Measurements from ENCODE around the gene ANKRD36B.
"Not testable (repeated sequence)": the region's sequence is repeated elsewhere in the genome, so short reads cannot be mapped to it uniquely, and the experiment has no call there.

Gene ANKRD36B

DNA sequence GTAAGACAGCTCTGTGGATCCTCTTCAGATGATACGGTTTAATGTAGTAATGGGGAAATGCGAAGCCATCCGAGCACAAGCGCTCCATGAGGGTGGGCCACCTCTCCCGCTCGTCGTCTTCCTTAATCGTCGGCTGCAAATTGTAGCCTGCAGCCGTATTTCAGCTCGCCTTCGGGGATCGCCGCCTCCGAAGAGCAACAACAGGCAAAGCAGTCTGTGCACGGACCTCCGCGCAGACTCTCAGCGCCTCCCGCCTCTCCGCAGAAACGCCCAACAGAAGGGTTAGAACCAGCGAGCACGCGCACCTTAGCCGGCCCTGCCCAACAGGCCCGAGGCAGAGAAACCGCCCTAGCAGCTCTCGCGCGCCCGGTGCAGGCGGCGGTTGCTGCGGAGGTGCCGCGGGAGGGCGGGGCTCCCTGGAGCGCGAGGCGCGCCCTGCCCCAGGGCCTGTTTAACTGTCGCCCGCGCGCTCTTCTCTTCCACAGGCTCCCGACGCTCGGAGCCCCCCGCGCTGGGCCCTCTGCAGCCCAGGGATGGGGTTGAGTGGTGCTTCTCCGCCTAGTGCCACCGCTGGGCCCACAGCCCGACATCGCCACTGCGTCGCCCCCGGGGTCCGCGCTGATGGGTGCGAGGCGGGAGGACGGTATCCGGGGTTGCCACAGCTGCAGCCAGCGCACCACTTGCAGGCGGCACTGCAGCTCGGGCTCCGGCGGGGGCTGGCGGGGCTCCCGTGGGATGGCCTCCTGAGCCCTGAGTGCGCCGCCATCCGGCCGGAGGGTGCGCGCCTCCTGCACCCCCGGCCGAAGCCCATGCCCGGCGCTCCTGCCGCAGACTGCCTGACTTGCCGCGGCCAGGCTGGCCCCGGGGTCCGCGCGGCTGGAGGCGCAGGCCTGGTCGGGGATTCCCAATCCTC lies at the start of gene ANKRD36B:
Gene ANKRD36B (minus strand): TSS at position 280 of the 913 bp plus-strand sequence. CDS start 192 bp downstream, at position 88.
- peak within 1 kb of the TSS; percentile 63 to 68 for H3K4me3 ChIP-seq (replicated peaks in 1 of 2; ENCODE audit: low read depth in 2 of 2, low read length in 2 of 2)

DNA sequence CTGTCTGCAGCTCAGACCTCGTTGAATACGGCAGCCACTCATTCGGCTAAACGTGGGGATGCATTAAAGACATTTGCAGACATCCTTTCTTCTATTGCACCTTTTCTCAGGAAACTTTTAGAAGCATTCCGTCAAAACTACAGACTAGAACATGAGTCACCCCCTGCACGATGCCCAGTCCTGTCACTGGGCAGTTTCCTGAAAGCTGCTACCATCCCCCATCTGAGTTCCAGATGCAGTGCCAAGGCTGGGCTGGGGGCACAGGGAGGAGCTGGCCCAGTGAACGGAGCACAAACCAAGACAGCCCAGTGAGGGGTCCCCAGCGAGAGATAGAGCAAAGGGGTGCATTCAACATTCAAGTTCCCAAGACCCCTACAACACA lies 36.4 kb upstream of the ANKRD36B start:
- H3K4me3 ChIP-seq (replicated peaks in 1 of 2; ENCODE audit: low read depth in 2 of 2, low read length in 2 of 2); DNase-seq (ENCODE audit: low read depth in 2 of 2): not testable (repeated sequence)

More for the DNA sequence above, at the start of gene ANKRD36B:
- DNase-seq (ENCODE audit: low read depth in 2 of 2), result peak; percentile 53 to 93

GRCh38 chr2:97625354-97626048 lies 35.8 kb upstream of the ANKRD36B start:
- H3K4me3 ChIP-seq (replicated peaks in 1 of 2; ENCODE audit: low read depth in 2 of 2, low read length in 2 of 2); DNase-seq (ENCODE audit: low read depth in 2 of 2): not testable (repeated sequence)

DNA sequence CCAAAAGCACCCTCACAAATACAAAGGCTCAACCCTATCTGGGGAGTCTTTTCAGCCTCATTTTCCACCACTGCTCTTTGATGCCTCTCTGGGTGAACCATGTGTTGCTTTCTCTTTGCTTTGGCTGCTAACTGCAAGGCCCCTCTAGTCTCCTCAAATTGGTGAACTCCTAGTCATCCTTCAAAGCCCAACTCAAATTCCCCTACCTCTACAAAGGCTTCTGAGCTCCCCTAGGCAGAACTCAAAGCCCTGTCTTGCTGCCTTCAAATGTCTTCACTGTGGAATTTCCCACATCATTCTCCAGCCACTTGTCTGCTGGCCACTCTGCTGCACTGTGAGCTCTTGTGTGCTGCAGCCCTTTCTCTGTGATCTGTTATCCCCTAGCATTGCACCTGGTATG lies 33.3 kb upstream of the ANKRD36B start:
- not testable (repeated sequence) for DNase-seq (ENCODE audit: low read depth in 2 of 2); H3K4me3 ChIP-seq (replicated peaks in 1 of 2; ENCODE audit: low read depth in 2 of 2, low read length in 2 of 2)

- not testable (repeated sequence) for H3K4me3 ChIP-seq (replicated peaks in 1 of 2; ENCODE audit: low read depth in 2 of 2, low read length in 2 of 2); DNase-seq (ENCODE audit: low read depth in 2 of 2)
Observed at GRCh38 chr2:97620492-97620891, 30.8 kb upstream of the ANKRD36B start.

DNA sequence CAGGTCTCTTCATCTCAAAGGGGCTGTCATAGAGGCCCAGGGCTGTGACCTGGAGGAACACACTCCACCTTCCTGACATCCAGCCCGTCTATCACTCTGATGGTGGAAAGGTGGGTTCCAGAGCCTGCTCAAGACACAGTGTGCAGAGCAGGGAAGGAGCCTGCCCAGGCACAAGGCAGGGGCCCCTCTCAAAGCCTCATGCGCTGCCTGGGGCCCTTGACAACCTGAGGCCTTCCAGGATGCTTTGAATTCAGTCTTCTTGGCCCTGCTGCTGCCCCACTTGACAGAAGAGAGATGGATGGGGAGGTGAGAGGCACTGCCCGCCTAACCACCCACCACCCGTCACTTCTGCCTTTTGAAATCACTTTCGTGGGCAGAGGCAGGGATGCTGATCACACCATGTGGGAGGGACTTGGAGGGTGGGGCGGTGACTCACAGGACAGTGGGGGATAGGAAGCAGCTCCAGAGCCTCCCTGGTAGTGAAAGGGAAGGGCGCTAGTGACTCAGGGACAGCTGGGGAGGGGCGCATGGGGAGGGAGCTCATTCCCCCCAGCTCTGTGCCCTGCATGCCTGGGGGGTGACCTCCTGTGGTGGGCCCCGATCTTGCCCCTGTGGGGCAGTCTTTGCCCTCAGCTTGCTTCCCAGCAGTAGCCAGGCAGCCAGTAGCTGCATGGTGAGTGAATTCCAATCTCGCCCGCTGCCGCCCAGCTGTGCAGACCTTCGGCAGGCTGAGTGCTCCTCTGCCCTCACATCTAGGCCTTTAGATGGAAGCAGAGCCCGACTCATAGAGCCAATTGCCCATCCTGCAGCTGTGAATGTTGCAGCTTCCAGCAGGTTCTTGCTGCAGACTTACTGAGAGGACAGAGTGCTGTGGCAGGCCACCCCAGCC lies 29.5 kb upstream of the ANKRD36B start:
- peak in 1 of 2 donors; percentile 43 for DNase-seq (ENCODE audit: low read depth in 2 of 2)
- not testable (repeated sequence) for H3K4me3 ChIP-seq (replicated peaks in 1 of 2; ENCODE audit: low read depth in 2 of 2, low read length in 2 of 2)

DNA sequence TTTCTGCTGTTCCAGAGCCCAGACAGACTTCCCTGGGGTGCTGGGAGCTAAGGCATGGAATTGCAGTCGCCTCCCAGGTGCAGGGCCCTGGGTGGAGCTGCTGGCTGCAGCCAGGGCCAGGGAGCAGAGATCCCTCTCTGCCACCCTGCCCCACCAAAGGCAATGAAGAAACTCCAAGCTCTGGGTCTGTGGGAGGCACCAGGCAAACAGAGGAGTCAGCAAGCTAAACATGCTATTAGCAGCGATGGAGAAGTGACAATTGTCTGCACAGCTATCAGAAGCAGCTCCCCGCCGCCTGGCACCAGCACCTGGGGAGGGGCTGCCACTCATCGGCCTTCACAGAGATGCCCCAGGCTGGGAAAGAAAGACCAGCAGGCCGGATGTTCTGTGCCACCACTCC lies 28.2 kb upstream of the ANKRD36B start:
- no peak for DNase-seq (ENCODE audit: low read depth in 2 of 2)
- TF ChIP-seq, protein P1, sequence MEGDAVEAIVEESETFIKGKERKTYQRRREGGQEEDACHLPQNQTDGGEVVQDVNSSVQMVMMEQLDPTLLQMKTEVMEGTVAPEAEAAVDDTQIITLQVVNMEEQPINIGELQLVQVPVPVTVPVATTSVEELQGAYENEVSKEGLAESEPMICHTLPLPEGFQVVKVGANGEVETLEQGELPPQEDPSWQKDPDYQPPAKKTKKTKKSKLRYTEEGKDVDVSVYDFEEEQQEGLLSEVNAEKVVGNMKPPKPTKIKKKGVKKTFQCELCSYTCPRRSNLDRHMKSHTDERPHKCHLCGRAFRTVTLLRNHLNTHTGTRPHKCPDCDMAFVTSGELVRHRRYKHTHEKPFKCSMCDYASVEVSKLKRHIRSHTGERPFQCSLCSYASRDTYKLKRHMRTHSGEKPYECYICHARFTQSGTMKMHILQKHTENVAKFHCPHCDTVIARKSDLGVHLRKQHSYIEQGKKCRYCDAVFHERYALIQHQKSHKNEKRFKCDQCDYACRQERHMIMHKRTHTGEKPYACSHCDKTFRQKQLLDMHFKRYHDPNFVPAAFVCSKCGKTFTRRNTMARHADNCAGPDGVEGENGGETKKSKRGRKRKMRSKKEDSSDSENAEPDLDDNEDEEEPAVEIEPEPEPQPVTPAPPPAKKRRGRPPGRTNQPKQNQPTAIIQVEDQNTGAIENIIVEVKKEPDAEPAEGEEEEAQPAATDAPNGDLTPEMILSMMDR (IDR thresholded peaks at IDR 0.05; ENCODE audit: low read depth, low read length), result no peak
- H3K4me3 ChIP-seq (replicated peaks in 1 of 2; ENCODE audit: low read depth in 2 of 2, low read length in 2 of 2), result no peak overlapping the region

- H3K4me3 ChIP-seq (replicated peaks in 1 of 2; ENCODE audit: low read depth in 2 of 2, low read length in 2 of 2); DNase-seq (ENCODE audit: low read depth in 2 of 2): not testable (repeated sequence)
Observed at GRCh38 chr2:97615746-97616145, 26.1 kb upstream of the ANKRD36B start.

- not testable (repeated sequence) for H3K4me3 ChIP-seq (replicated peaks in 1 of 2; ENCODE audit: low read depth in 2 of 2, low read length in 2 of 2); DNase-seq (ENCODE audit: low read depth in 2 of 2)
Observed at GRCh38 chr2:97611895-97612294, 22.2 kb upstream of the ANKRD36B start.

DNA sequence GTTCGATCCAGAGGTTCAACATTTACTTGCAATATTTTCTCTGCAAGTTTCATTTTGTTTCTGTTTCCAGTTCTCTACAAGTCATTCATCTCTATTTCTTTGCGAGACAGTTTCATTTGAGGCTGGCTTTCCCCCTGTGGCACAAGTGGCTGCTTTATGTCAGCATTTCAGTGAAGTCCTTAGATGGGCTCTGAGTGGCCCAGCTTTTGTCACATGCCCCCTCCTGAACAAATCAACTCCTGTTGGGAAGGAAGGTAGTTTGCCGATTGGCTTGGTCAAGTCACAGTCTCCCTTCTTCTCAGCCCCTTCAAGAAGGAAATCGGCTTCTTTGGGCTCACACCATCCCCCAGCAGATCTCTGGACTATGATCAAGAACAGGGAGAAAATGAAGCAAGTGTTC lies 19.1 kb upstream of the ANKRD36B start:
- not testable (repeated sequence) for DNase-seq (ENCODE audit: low read depth in 2 of 2); H3K4me3 ChIP-seq (replicated peaks in 1 of 2; ENCODE audit: low read depth in 2 of 2, low read length in 2 of 2)

GRCh38 chr2:97605524-97606339 lies 16.1 kb upstream of the ANKRD36B start:
- H3K4me3 ChIP-seq (replicated peaks in 1 of 2; ENCODE audit: low read depth in 2 of 2, low read length in 2 of 2); DNase-seq (ENCODE audit: low read depth in 2 of 2): not testable (repeated sequence)

- not testable (repeated sequence) for DNase-seq (ENCODE audit: low read depth in 2 of 2); H3K4me3 ChIP-seq (replicated peaks in 1 of 2; ENCODE audit: low read depth in 2 of 2, low read length in 2 of 2)
Observed at GRCh38 chr2:97605109-97605508, 15.4 kb upstream of the ANKRD36B start.

DNA sequence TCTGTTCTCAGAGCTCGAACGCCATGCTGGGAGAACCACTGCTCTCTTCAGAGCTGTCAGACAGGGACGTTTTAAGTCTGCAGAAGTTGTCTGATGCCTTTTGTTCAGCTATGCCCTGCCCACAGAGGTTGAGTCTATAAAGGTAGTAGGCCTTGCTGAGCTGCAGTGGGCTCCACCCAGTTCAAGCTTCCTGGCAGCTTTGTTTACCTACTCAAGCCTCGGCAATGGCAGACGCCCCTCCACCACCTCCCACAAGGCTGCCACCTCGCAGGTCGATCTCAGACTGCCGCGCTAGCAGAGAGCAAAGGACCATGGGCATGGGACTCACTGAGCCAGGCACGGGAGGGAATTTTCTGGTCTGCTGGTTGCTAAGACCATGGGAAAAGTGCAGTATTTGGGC lies 11.9 kb upstream of the ANKRD36B start:
- DNase-seq (ENCODE audit: low read depth in 2 of 2); H3K4me3 ChIP-seq (replicated peaks in 1 of 2; ENCODE audit: low read depth in 2 of 2, low read length in 2 of 2): not testable (repeated sequence)

- DNase-seq (ENCODE audit: low read depth in 2 of 2); H3K4me3 ChIP-seq (replicated peaks in 1 of 2; ENCODE audit: low read depth in 2 of 2, low read length in 2 of 2): not testable (repeated sequence)
Observed at GRCh38 chr2:97596180-97596579, 6.5 kb upstream of the ANKRD36B start.

DNA sequence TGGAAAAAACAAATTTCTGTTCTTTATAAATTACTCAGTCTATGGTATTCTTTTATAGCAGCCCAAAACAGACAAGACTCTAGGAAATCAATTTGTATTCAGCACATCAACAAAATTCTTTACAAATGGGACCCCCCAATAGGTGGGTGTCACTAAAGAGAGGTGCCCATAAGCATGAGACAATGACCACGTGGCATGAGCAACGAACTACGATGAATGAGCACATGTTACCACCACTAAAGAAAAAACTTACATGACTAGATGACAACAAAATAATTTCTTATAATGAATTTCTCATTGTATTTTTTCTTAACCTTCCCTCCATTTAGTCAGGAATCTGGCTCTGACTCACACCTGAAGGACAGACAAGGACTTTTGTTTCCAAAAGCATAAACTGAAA lies 3.8 kb upstream of the ANKRD36B start:
- not testable (repeated sequence) for DNase-seq (ENCODE audit: low read depth in 2 of 2); H3K4me3 ChIP-seq (replicated peaks in 1 of 2; ENCODE audit: low read depth in 2 of 2, low read length in 2 of 2)

All from cardiac fibroblast (primary cell).